Activated B cell treated with CpG ODN at 0.5 μM for 24 hours (primary cell): Measurements from ENCODE around the gene ZBTB37. TPM values are rescaled to one million over a fixed set of nuclear protein-coding genes. Genes with fewer than 3 reads are reported as not detected.

Experiments
- ATAC-seq: fragments of 200-7000 bp; cut with Tn5 transposase; one replicate; pipeline ENCODE4 v1.10.0; 2021; ENCODE audit warnings: low read depth, mild to moderate bottlenecking, moderate library complexity
- CTCF ChIA-PET: fragments of 350-600 bp; sonication (Branson Sonifier 250); formaldehyde crosslinking; loops from one replicate; lab custom pipeline; 2021; ENCODE audit warnings: antibody characterized with exemption; lab: Charles Lee
- POLR2A ChIA-PET: fragments of 350-600 bp; sonication (Branson Sonifier 250); formaldehyde crosslinking; loops from one replicate; lab custom pipeline; 2021; ENCODE audit warnings: antibody characterized with exemption; lab: Charles Lee
- DNase-seq: peaks from one replicate; pipeline ENCODE4 v3.0.0; 2022
- H3K27ac Mint-ChIP-seq: one replicate; pipeline ENCODE4 v1.8.0; 2020; ENCODE audit warnings: mixed read lengths
- H3K27me3 Mint-ChIP-seq: one replicate; pipeline ENCODE4 v1.8.0; 2021; ENCODE audit warnings: mixed read lengths
- H3K36me3 Mint-ChIP-seq: one replicate; pipeline ENCODE4 v1.8.0; 2021; ENCODE audit warnings: low read depth, mixed read lengths
- H3K4me1 Mint-ChIP-seq: one replicate; pipeline ENCODE4 v1.8.0; 2021; ENCODE audit warnings: mixed read lengths
- H3K4me3 Mint-ChIP-seq: one replicate; pipeline ENCODE4 v1.8.0; 2020; ENCODE audit warnings: mild to moderate bottlenecking, mixed read lengths
- H3K9me3 Mint-ChIP-seq: one replicate; pipeline ENCODE4 v1.8.0; 2020; ENCODE audit warnings: mixed read lengths
- intact Hi-C: fragments of 100-400 bp; cut with micrococcal nuclease; formaldehyde crosslinking; loops from one replicate; pipeline ENCODE4 v1.15.1; 2024
- total RNA-seq: library from RNA; stranded (reverse); gene quantifications from 2 replicates; pipeline ENCODE4 v1.2.3, GENCODE V29; 2022
- TF ChIP-seq, protein P1 (sequence below): fragments of 200-600 bp; IDR thresholded peaks from one replicate; pipeline ENCODE4 v1.8.0; 2022; ENCODE audit warnings: antibody characterized with exemption, mild to moderate bottlenecking

The ZBTB37 gene
- total RNA-seq, 1 donor from 2014 or later: 24.6 TPM

GRCh38 chr1:173865468-173866164 lies 2.6 kb upstream of the ZBTB37 start:
- Mint-ChIP-seq H3K9me3 (no peaks in the 10 kb centered on the region), H3K36me3 (peaks cover 71% of the 10 kb centered on the region), H3K4me1 (peaks cover 73% of the 10 kb centered on the region), H3K27me3 (no peaks in the 10 kb centered on the region), H3K4me3 (peak overlapping the region; percentile 97), H3K27ac (peak overlapping the region; percentile 97)
- DNase-seq (no peak), ATAC-seq (no peak)
- POLR2A ChIA-PET: interaction anchor here (1.2 to 2.3 kb wide), 5 partner anchors 9 to 1047 kb away, joined by 4 to 10 read pairs (median 5); partner anchors contain the start of genes CENPL and DARS2
- CTCF ChIA-PET: no interaction called here
- intact Hi-C loops: loop anchor here (10.0 kb wide), 1 partner anchor 879 kb away; no protein-coding TSS in a partner anchor
- TF ChIP-seq, protein P1, sequence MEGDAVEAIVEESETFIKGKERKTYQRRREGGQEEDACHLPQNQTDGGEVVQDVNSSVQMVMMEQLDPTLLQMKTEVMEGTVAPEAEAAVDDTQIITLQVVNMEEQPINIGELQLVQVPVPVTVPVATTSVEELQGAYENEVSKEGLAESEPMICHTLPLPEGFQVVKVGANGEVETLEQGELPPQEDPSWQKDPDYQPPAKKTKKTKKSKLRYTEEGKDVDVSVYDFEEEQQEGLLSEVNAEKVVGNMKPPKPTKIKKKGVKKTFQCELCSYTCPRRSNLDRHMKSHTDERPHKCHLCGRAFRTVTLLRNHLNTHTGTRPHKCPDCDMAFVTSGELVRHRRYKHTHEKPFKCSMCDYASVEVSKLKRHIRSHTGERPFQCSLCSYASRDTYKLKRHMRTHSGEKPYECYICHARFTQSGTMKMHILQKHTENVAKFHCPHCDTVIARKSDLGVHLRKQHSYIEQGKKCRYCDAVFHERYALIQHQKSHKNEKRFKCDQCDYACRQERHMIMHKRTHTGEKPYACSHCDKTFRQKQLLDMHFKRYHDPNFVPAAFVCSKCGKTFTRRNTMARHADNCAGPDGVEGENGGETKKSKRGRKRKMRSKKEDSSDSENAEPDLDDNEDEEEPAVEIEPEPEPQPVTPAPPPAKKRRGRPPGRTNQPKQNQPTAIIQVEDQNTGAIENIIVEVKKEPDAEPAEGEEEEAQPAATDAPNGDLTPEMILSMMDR: no peak

GRCh38 chr1:173866413-173867115 lies 1.6 kb upstream of the ZBTB37 start:
- H3K27me3 Mint-ChIP-seq: no peaks in the 10 kb centered on the region
- H3K36me3 Mint-ChIP-seq: peaks cover 75% of the 10 kb centered on the region
- peak overlapping the region; percentile 97 for H3K4me3 Mint-ChIP-seq
- H3K4me1 Mint-ChIP-seq: peaks cover 82% of the 10 kb centered on the region
- no peaks in the 10 kb centered on the region for H3K9me3 Mint-ChIP-seq
- intact Hi-C loops: loop anchor here (10.0 kb wide), 1 partner anchor 878 kb away; no protein-coding TSS in a partner anchor
- peak overlapping the region; percentile 97 for H3K27ac Mint-ChIP-seq
- TF ChIP-seq, protein P1: no peak
- ATAC-seq (no peak), DNase-seq (no peak)
- POLR2A ChIA-PET: interaction anchor here (1.3 to 3.1 kb wide), 5 partner anchors 10 to 1048 kb away, joined by 4 to 22 read pairs (median 5); partner anchors contain the start of genes CENPL, DARS2 and RC3H1
- CTCF ChIA-PET: no interaction called here

DNA sequence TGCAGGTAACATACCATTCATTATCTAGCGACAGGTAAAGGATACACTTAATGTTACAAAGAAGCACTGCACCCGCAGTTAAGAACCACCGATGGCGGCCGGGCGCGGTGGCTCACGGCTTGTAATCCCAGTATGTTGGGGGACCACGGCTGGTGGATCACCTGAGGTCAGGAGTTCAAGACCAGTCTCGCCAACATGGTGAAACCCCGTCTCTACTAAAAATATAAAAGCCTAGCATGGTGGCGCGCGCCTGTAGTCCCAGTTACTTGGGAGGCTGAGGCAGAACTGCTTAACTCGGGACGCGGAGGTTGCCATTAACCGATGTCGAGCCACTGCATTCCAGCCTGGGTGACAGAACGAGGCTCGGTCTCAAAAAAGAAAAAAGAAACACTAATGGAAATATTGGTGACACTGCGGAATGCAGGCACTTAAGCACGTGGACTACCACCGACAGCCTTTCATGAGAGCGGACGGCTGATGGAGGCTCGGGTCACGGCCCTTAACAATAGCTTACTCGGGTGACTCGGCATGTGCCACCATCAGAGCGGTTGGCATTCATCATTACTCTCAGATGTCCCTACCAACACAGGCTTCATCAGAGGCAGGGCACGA lies 933 bp upstream of the ZBTB37 start:
- intact Hi-C loops: loop anchor here (10.0 kb wide), 1 partner anchor 878 kb away; no protein-coding TSS in a partner anchor
- Mint-ChIP-seq H3K36me3 (peaks cover 72% of the 10 kb centered on the region), H3K27me3 (no peaks in the 10 kb centered on the region), H3K9me3 (no peaks in the 10 kb centered on the region), H3K4me1 (peaks cover 81% of the 10 kb centered on the region), H3K4me3 (peak overlapping the region; percentile 97), H3K27ac (peak overlapping the region; percentile 97)
- TF ChIP-seq, protein P1: no peak
- ATAC-seq (no peak), DNase-seq (peak; percentile 21)
- ChIA-PET CTCF (no interaction called here), POLR2A (interaction anchor here (0.8 to 3.1 kb wide), 22 partner anchors 12 to 1335 kb away, joined by 3 to 49 read pairs (median 13); partner anchors contain the start of genes CACYBP, CENPL, DARS2 and KLHL20)

DNA sequence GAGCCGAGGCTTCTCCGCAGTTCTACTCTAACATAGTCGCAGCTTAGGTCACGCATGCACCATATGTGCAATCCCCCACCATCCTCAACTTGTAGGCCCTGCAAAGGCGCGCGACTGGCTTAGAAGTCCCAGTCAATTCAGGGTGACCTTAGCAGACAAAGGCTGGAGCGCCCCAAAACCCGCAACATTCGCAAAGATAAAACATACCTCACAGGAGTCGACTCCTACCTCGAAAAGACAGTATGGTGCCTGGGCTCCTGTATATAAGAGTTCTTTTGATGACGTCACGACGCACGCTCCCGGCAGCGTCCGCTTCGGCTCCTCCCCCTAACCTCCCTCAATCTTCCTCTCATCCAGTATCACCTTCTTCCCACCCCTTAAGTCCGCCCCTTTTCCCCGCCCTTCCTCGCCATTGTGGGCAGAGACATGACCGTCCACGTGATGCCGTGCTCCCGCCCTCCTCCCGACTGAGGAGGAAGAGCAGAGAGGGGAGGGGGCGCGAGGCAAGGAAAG lies 371 bp upstream of the ZBTB37 start, which contains the start of gene GAS5:
TSS of gene GAS5 (minus strand) at position 237 of the 513 bp plus-strand sequence.
- intact Hi-C loops: loop anchor here (1.0 to 10.0 kb wide), 11 partner anchors 44 to 1335 kb away; partner anchors contain the start of genes CACYBP, CENPL, DARS2 and KLHL20
- TF ChIP-seq, protein P1: no peak
- Mint-ChIP-seq H3K36me3 (peaks cover 70% of the 10 kb centered on the region), H3K4me3 (peak within 1 kb of the TSS; percentile 97), H3K27me3 (no peaks in the 10 kb centered on the region), H3K4me1 (peaks cover 79% of the 10 kb centered on the region), H3K27ac (peak within 1 kb of the TSS; percentile 97), H3K9me3 (no peaks in the 10 kb centered on the region)
- CTCF ChIA-PET: interaction anchor here (1.1 kb wide), 1 partner anchor 438 kb away, joined by 3 read pairs; no protein-coding TSS in a partner anchor
- peak; percentile 95 for DNase-seq
- POLR2A ChIA-PET: interaction anchor here (0.6 to 3.1 kb wide), 51 partner anchors 8 to 1687 kb away, joined by 3 to 49 read pairs (median 4); partner anchors contain the start of genes CACYBP, CENPL, DARS2 and KLHL20
- peak; percentile 80 for ATAC-seq
